GM21423 (cell line): ENCODE measurements around the gene PER1.
"Not testable (repeated sequence)": the region's sequence is repeated elsewhere in the genome, so short reads cannot be mapped to it uniquely, and the experiment has no call there.

ENCODE experiments used
- ATAC-seq: cut with Tn5 transposase; IDR thresholded peaks from one replicate; pipeline ENCODE4 v1.9.1; 2021; ENCODE audit warnings: mild to moderate bottlenecking, moderate library complexity; ENCODE audit not compliant: unreplicated experiment

PER1 gene

GRCh38 chr17:8152112-8152775 is at the start of gene PER1:
Gene PER1 (minus strand): TSS chr17:8152404. CDS start chr17:8150706, 1,698 bp downstream.
- no peak for ATAC-seq

GRCh38 chr17:8192070-8192815 is 40.0 kb upstream of the PER1 start:
- no peak for ATAC-seq

- no peak for ATAC-seq
Measured at GRCh38 chr17:8190506-8190905, 38.3 kb upstream of the PER1 start.

GRCh38 chr17:8189711-8190477 is 37.7 kb upstream of the PER1 start, which contains the start of gene BORCS6:
Gene BORCS6 (minus strand): TSS chr17:8190180. CDS start chr17:8190140, 40 bp downstream.
- ATAC-seq = peak; percentile 51

GRCh38 chr17:8189041-8189710 is 37.0 kb upstream of the PER1 start:
- no peak for ATAC-seq

- no peak for ATAC-seq
Measured at GRCh38 chr17:8188263-8188839, 36.1 kb upstream of the PER1 start.

GRCh38 chr17:8187517-8188262 is 35.5 kb upstream of the PER1 start:
- ATAC-seq = peak; percentile 23

- ATAC-seq = peak; percentile 25
Measured at GRCh38 chr17:8186787-8187516, 34.7 kb upstream of the PER1 start.

- peak; percentile 0 for ATAC-seq
Measured at GRCh38 chr17:8186446-8186786, 34.2 kb upstream of the PER1 start.

- ATAC-seq = no peak
Measured at GRCh38 chr17:8185582-8186445, 33.6 kb upstream of the PER1 start.

GRCh38 chr17:8176998-8177731 is 25.0 kb upstream of the PER1 start:
- no peak for ATAC-seq

- ATAC-seq = peak; percentile 39
Measured at GRCh38 chr17:8176197-8176940, 24.2 kb upstream of the PER1 start, which contains the start of gene TMEM107. Gene TMEM107 (minus strand): TSS chr17:8176380. CDS start chr17:8176286, 94 bp downstream.

- peak; percentile 1 for ATAC-seq
Measured at GRCh38 chr17:8175795-8176196, 23.6 kb upstream of the PER1 start.

GRCh38 chr17:8173871-8174322 is 21.7 kb upstream of the PER1 start:
- ATAC-seq = no peak

- peak; percentile 73 for ATAC-seq
Measured at GRCh38 chr17:8173056-8173870, 21.1 kb upstream of the PER1 start.

GRCh38 chr17:8170186-8170585 is 18.0 kb upstream of the PER1 start:
- not testable (repeated sequence) for ATAC-seq
